ENCODE measurements around the gene MYH9.

The MYH9 gene

DNA sequence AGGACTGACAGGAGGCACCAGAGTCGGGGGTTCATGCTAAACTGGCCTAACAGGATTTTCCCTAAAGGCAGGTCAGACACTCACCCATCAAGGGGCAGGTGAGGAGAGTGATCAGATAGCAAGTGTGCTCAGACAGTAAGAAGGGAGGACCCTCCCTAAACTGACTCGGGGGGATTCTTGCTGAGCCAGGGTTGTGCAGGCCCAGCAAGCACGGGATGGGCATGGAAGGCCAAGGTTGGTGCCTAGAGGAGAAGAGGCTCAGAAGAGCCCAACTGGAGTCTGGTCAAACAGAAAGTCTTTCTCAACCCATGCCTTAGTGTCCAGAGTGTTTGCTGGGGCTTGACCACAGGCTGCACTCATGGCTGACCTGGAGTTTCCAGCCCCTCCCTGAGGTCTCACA is 141.0 kb downstream of the MYH9 start:
- no peak for DNase-seq (ENCODE audit: low read depth in 2 of 2)

- no peak for DNase-seq (ENCODE audit: low read depth in 2 of 2)
Observed at GRCh38 chr22:36245805-36246356, 141.9 kb downstream of the MYH9 start.

- DNase-seq (ENCODE audit: low read depth in 2 of 2), result peak; percentile 35 to 39
Observed at GRCh38 chr22:36244522-36245391, 143.0 kb downstream of the MYH9 start.

DNA sequence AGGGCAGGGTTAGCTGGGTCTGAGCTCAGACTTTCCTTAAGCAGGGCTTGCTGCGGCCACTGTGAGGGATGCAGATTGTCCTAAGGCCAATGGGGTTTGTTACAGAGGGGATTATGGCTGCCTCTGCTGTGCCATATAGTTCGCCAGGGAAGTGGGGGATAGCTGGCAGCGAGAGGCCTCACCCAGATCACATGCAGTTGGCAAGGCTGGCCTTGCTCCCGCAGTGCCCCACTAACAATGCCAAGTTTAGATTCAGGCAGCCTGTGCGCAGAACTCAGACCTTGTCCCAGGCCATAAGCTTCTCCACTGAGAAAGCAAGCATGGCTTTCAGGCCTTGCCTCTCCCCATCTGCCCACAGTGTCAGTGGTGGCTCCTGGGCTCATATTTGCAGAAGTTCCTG is 143.8 kb downstream of the MYH9 start:
- DNase-seq (ENCODE audit: low read depth in 2 of 2), result no peak

GRCh38 chr22:36239401-36240171 is 148.2 kb downstream of the MYH9 start, which contains the start of gene APOL2:
Gene APOL2 (minus strand): TSS chr22:36239527. CDS start chr22:36233162, 6,365 bp downstream.
- peak; percentile 81 to 85 for DNase-seq (ENCODE audit: low read depth in 2 of 2)

DNA sequence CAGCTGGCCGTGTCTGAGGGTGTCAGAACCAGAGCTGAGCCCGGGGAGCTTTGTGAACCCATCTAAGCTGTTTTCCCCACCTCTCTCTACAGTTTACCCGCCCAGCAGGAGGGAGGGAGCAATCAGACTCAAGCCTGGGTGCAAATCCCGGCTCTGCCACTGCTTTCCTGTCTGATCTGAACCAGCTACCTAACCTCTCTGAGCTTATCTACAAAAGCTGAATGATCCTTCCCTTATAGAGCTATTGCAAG is 148.7 kb downstream of the MYH9 start:
- DNase-seq (ENCODE audit: low read depth in 2 of 2), result no peak

GRCh38 chr22:36238373-36239149 is 149.2 kb downstream of the MYH9 start:
- no peak for DNase-seq (ENCODE audit: low read depth in 2 of 2)

DNA sequence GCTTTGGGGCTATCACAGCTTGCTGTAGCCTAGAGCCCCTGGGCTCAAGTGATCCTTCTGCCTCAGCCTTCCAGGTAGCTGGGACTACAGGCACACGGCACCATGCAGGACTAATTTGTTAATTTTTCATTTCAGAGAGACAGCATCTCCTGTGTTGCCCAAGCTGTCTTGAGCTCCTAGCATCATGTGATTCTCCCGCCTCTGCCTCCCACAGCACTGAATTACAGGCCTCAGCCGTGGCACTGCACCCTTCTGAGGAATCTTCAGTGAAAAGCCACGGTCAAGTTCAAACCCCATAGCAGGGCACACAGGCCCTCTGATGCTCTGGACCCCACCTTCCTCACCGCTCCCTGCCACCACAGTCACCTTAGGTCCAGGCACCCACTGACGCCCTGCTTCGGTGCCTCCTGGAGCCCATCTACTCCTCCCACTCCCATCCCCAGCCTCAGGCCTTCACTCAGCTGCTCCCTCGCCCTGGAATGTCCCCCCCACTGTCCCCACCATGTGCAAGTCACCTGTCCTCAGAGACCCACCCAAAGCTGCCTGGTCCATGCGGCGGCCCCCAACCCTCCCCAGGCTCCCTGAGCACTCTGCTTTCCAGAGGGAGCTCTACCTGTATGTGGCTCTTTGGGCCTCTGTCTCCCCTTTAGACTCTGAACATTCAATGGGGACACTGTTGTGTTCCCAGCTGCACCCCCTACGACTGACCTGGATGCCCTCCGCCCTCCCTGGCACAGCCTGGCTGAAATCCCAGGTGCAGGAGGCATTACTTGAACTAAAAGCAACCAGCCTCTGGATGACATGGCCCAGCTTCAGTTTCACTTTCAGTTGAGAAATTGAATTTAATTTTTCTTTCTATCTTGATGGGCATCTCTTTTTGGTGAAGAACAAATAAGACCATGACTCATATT is 150.1 kb downstream of the MYH9 start:
- no peak for DNase-seq (ENCODE audit: low read depth in 2 of 2)

DNA sequence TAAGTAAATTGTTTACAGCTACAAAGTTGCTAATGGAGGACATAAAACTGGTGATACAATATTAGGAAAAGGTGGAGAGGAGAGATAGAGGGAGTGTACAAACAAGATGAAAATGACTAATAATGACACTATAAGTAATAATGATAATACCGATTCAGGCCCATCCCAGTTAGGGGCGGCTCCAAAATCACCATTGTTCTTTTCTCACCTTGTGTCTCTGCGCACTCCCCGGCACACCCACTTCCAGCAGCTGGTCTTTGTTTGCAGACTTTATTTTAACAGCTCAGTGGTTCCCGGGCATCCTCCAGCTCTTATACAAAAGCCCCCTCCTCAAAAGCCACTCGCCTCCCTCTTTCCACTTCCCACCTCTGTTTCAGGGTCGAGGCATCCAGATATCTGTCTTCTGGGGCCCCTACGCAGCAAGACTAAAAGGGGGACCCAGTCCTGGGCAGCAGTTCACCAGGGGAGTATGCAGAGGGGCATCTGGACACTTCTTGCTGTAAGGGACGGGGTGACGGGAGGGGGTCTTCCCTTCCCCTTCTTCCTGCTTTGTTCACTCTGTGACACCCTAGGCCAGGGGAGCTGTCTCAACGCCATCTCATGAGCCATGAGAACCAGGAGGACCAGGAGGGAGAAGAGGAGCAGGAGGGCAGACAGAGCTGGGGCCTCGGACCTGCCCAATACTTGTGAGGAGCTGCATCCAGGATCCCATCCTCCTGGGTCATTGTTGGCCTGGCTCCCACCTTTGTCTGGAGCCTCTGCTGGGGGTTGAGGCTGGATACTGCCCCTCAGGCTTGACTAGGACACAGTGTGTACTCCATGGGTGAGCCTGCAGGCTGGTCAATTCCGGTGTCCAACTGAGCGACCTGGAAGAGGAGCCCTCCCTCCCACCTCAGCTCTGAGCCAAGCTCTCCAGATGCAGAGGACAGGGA is 151.1 kb downstream of the MYH9 start:
- DNase-seq (ENCODE audit: low read depth in 2 of 2), result no peak

GRCh38 chr22:36235585-36235984 is 152.2 kb downstream of the MYH9 start:
- no peak for DNase-seq (ENCODE audit: low read depth in 2 of 2)

- no peak for DNase-seq (ENCODE audit: low read depth in 2 of 2)
Observed at GRCh38 chr22:36234919-36235318, 152.8 kb downstream of the MYH9 start.

DNA sequence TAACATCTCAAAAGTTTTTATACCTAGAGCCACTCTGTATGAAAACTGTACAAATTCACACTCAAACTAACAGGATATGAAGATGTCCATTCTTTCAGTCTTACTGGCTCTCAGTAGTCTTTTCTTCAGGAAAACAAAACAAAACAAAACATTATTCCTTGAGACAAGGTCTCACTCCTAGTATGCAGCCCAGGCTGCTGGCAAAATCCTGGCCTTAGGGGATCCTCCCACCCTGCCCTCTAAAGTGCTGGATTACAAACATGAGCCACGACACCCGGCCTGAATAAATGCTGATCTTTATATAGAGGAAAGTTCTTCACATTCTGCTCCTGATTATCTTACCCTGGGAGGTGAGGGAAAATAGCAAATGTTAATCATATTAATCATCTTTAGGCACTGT is 153.6 kb downstream of the MYH9 start:
- DNase-seq (ENCODE audit: low read depth in 2 of 2), result no peak

- no peak for DNase-seq (ENCODE audit: low read depth in 2 of 2)
Observed at GRCh38 chr22:36233796-36234195, 154.0 kb downstream of the MYH9 start.

DNA sequence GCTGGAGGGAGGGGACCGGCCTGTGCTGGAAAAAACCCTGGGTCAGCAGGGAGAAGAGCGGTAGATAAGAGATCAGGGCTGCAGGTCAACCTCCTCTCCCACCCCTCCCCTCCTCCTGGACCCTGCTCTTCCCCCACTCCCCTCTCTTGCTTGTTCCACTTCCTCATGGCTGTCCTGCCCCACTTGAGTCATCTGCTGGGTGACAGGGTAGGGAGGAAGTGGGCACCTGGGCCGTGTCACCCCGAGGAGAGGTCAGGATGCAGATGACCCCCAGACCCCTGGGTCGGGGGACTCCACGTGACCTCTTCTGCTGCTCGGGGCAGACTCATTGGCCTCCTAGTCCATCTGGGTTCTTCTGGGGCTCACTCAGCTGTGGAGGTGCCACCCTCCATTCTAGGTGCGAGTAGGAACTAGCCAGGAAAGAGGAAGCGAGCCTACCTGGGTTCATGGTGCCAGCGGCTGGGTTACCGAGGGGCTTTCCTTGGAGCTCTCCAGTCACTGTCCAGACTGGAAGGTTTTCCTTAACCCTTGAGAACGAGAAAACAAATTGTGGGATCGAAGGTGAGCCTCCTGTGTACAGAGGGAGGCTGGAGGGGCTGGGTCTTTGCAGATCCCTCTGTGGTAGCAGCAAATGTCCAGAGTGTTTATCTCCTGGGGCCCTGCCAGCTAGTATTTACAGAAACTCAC is 154.9 kb downstream of the MYH9 start:
- DNase-seq (ENCODE audit: low read depth in 2 of 2), result no peak
